CD14-positive monocyte (primary cell): ENCODE data around the gene XYLT1. TPM values are rescaled to one million over a fixed set of nuclear protein-coding genes. Genes with fewer than 3 reads are reported as not detected.

Source experiments
- DNase-seq, 3 donors: peaks; one replicate each; pipeline ENCODE4 v3.0.0-alpha.2; 2011 to 2022
- H2AFZ ChIP-seq: 2 replicates; pipeline ENCODE4 v1.6.0; 2012; ENCODE audit warnings: mild to moderate bottlenecking, low read depth, low read length, inconsistent platforms; ENCODE audit not compliant: insufficient read depth, poor library complexity, severe bottlenecking
- H3K27ac ChIP-seq, 2 donors: 1 replicate in 1 of 2; 2 replicates in 1 of 2; pipeline ENCODE4 v1.5.1; 2012 to 2013; ENCODE audit warnings: low read length in 2 of 2, control low read depth in 1 of 2, inconsistent platforms in 1 of 2, low read depth in 1 of 2, mild to moderate bottlenecking in 1 of 2
- H3K27me3 ChIP-seq, 2 donors: one replicate each; pipeline versions ENCODE4 v1.6.0 to v1.6.1; 2011 to 2013; ENCODE audit warnings: low read length in 2 of 2; ENCODE audit not compliant: control insufficient read depth in 2 of 2, insufficient read depth in 2 of 2
- H3K36me3 ChIP-seq, 2 donors: replicated peaks in 1 of 2; 1 replicate in 1 of 2; 2 replicates in 1 of 2; pipeline versions ENCODE4 v1.5.1 to v1.6.1; 2012 to 2013; ENCODE audit warnings: low read length in 2 of 2, control low read depth in 1 of 2, inconsistent platforms in 1 of 2, mild to moderate bottlenecking in 1 of 2; ENCODE audit not compliant: insufficient read depth in 2 of 2, control insufficient read depth in 1 of 2
- H3K4me1 ChIP-seq, 2 donors: 1 replicate in 1 of 2; 2 replicates in 1 of 2; pipeline versions ENCODE4 v1.5.1 to v1.6.1; 2012 to 2013; ENCODE audit warnings: low read length in 2 of 2, control low read depth in 1 of 2, inconsistent platforms in 1 of 2, mild to moderate bottlenecking in 1 of 2, moderate library complexity in 1 of 2; ENCODE audit not compliant: insufficient read depth in 2 of 2, control insufficient read depth in 1 of 2
- H3K4me2 ChIP-seq: replicated peaks from 2 replicates; pipeline ENCODE3; 2012; ENCODE audit warnings: low read length, moderate library complexity, mild to moderate bottlenecking; ENCODE audit not compliant: poor library complexity, severe bottlenecking; ENCODE audit errors: extremely low read depth
- H3K4me3 ChIP-seq, 3 experiments: fragments of 200-600 bp in 1 of 3; sonication (generic) in 1 of 3; replicated peaks in 1 of 3; 1 replicate in 2 of 3; 2 replicates in 1 of 3; pipeline ENCODE4 v1.5.1; 2011 to 2013; ENCODE audit warnings: low read length in 3 of 3, mild to moderate bottlenecking in 3 of 3, control low read depth in 2 of 3, low read depth in 2 of 3, inconsistent platforms in 1 of 3, moderate library complexity in 1 of 3
- H3K79me2 ChIP-seq: 2 replicates; pipeline ENCODE4 v1.6.0; 2012; ENCODE audit warnings: mild to moderate bottlenecking, control low read depth, inconsistent platforms, low read length, moderate library complexity; ENCODE audit not compliant: insufficient read depth
- H3K9ac ChIP-seq: 2 replicates; pipeline ENCODE4 v1.6.0; 2017; ENCODE audit warnings: low read length, mild to moderate bottlenecking; ENCODE audit not compliant: insufficient read depth, poor library complexity, severe bottlenecking
- H3K9me3 ChIP-seq, 2 donors: replicated peaks in 1 of 2; 1 replicate in 1 of 2; 2 replicates in 1 of 2; pipeline versions ENCODE4 v1.5.1 to v1.6.1; 2012 to 2013; ENCODE audit warnings: low read length in 2 of 2, control low read depth in 1 of 2; ENCODE audit not compliant: control insufficient read depth in 1 of 2, insufficient read depth in 1 of 2
- H4K20me1 ChIP-seq: 2 replicates; pipeline ENCODE4 v1.6.0; 2012; ENCODE audit warnings: mild to moderate bottlenecking, low read length, control low read depth, moderate library complexity; ENCODE audit not compliant: insufficient read depth
- H3K27ac Mint-ChIP-seq, 7 donors: one replicate each; pipeline ENCODE4 v1.8.0; 2020; ENCODE audit warnings: mild to moderate bottlenecking in 7 of 7, mixed read lengths in 7 of 7, moderate library complexity in 6 of 7, inconsistent platforms in 2 of 7
- H3K27me3 Mint-ChIP-seq, 3 donors: one replicate each; pipeline ENCODE4 v1.8.0; 2021 to 2022; ENCODE audit warnings: low read depth in 3 of 3, mild to moderate bottlenecking in 3 of 3, mixed read lengths in 3 of 3, moderate library complexity in 3 of 3, inconsistent platforms in 1 of 3
- H3K36me3 Mint-ChIP-seq, 2 donors: one replicate each; pipeline ENCODE4 v1.8.0; 2020; ENCODE audit warnings: mixed read lengths in 2 of 2, inconsistent platforms in 1 of 2, mild to moderate bottlenecking in 1 of 2
- H3K4me1 Mint-ChIP-seq: one replicate; pipeline ENCODE4 v1.8.0; 2020; ENCODE audit warnings: mild to moderate bottlenecking, mixed read lengths
- H3K4me3 Mint-ChIP-seq, 2 donors: one replicate each; pipeline ENCODE4 v1.8.0; 2020; ENCODE audit warnings: mild to moderate bottlenecking in 2 of 2, mixed read lengths in 2 of 2, moderate library complexity in 1 of 2
- H3K9me3 Mint-ChIP-seq, 7 donors: one replicate each; pipeline ENCODE4 v1.8.0; 2020 to 2022; ENCODE audit warnings: mixed read lengths in 7 of 7, mild to moderate bottlenecking in 6 of 7, moderate library complexity in 6 of 7, inconsistent platforms in 2 of 7
- CTCF ChIP-seq: fragments of 200-600 bp; IDR thresholded peaks from one replicate; pipeline ENCODE4 v1.8.0; 2022; ENCODE audit warnings: antibody characterized with exemption, mild to moderate bottlenecking
- WGBS: methylation state at CpG from one replicate; pipeline ENCODE4 v1.1.5; 2013; ENCODE audit warnings: missing lambda C conversion rate; ENCODE audit not compliant: insufficient coverage; 5-methylcytosine and 5-hydroxymethylcytosine counted together
- intact Hi-C, 2 donors: fragments of 100-400 bp; cut with micrococcal nuclease; formaldehyde crosslinking; loops; one replicate each; pipeline versions ENCODE4 v1.15.0 to v1.15.1; 2023
- polyA plus RNA-seq, 3 donors: library from polyadenylated mRNA; depleted of rRNA in 1 of 3; unstranded in 2 of 3; stranded (reverse) in 1 of 3; fragments of 300-500 nt in 2 of 3; fragments of >200 nt in 1 of 3; fragmentation: Illumina TruSeq in 2 of 3; gene quantifications; 1 replicate in 2 of 3; 2 replicates in 1 of 3; pipeline ENCODE4 v1.2.3, GENCODE V29; 2012 to 2021

The XYLT1 gene
- polyA plus RNA-seq, 3 donors: 0.51 to 9.4 (median 1.6) TPM

GRCh38 chr16:17365591-17366298, 105.0 kb downstream of the XYLT1 start:
- no peak overlapping the region for H2AFZ ChIP-seq
- intact Hi-C loops: loop anchor here in 1 of 2 donors (5.0 kb wide), 1 partner anchor 52 kb away; no protein-coding TSS in a partner anchor
- Mint-ChIP-seq H3K4me1 (peaks cover 80% of the 10 kb centered on the region), H3K4me3 (no peak overlapping the region), H3K27ac (peak overlapping the region in 1 of 7 donors; percentile 98), H3K36me3 (peaks cover 14 to 18% of the 10 kb centered on the region in 2 donors), H3K9me3 (peaks cover 0 to 2% (median 0%) of the 10 kb centered on the region in 7 donors), H3K27me3 (no peaks in the 10 kb centered on the region)
- TF ChIP-seq CTCF: no peak
- H3K4me1 ChIP-seq: peaks cover 76 to 80% of the 10 kb centered on the region in 2 donors
- H4K20me1 ChIP-seq: no peaks in the 10 kb centered on the region
- no peaks in the 10 kb centered on the region for H3K27me3 ChIP-seq
- peaks cover 92% of the 10 kb centered on the region for H3K79me2 ChIP-seq
- no peak overlapping the region for H3K4me2 ChIP-seq
- 14% methylated on average over 1 of the region's 3 CpGs for WGBS
- no peak for DNase-seq
- no peak overlapping the region for H3K4me3 ChIP-seq
- no peaks in the 10 kb centered on the region for H3K36me3 ChIP-seq
- H3K9ac ChIP-seq: no peak overlapping the region
- H3K9me3 ChIP-seq: no peaks in the 10 kb centered on the region
- H3K27ac ChIP-seq: peak overlapping the region in 1 of 2 donors; percentile 96

- Histone ChIP-seq H3K36me3 (no peaks in the 10 kb centered on the region), H3K4me3 (no peak overlapping the region), H3K4me2 (no peak overlapping the region), H2AFZ (no peak overlapping the region), H4K20me1 (no peaks in the 10 kb centered on the region), H3K9ac (no peak overlapping the region), H3K79me2 (peaks cover 87% of the 10 kb centered on the region), H3K27me3 (no peaks in the 10 kb centered on the region), H3K4me1 (peaks cover 76 to 80% of the 10 kb centered on the region in 2 donors), H3K27ac (peak overlapping the region in 1 of 2 donors; percentile 6), H3K9me3 (no peaks in the 10 kb centered on the region)
- peak overlapping the region in 4 of 7 donors; percentile 4 to 66 (median 18) for H3K27ac Mint-ChIP-seq
- no peak for TF ChIP-seq CTCF
- H3K36me3 Mint-ChIP-seq: peaks cover 14 to 19% of the 10 kb centered on the region in 2 donors
- peaks cover 0 to 2% (median 0%) of the 10 kb centered on the region in 7 donors for H3K9me3 Mint-ChIP-seq
- peak in 2 of 3 donors; percentile 33 to 62 for DNase-seq
- H3K4me1 Mint-ChIP-seq: peaks cover 80% of the 10 kb centered on the region
- no peak overlapping the region for H3K4me3 Mint-ChIP-seq
- no CpG with 5 or more reads among the region's 4 CpGs for WGBS
- intact Hi-C loops: loop anchor here in 1 of 2 donors (5.0 kb wide), 1 partner anchor 52 kb away; no protein-coding TSS in a partner anchor
- H3K27me3 Mint-ChIP-seq: no peaks in the 10 kb centered on the region
Measured at GRCh38 chr16:17365211-17365541, 105.6 kb downstream of the XYLT1 start.
